H9 (cell line): ENCODE data around the gene PDE8A. TPM values are rescaled to one million over a fixed set of nuclear protein-coding genes. Genes with fewer than 3 reads are reported as not detected.
"Not testable (repeated sequence)": the region's sequence is repeated elsewhere in the genome, so short reads cannot be mapped to it uniquely, and the experiment has no call there.

ENCODE experiments used
- DNase-seq: peaks from one replicate; pipeline ENCODE4 v3.0.0-alpha.2; 2017
- H2AFZ ChIP-seq: one replicate; pipeline ENCODE4 v1.6.1; 2013; ENCODE audit warnings: mild to moderate bottlenecking, low read length, control low read depth, moderate library complexity
- H2AK5ac ChIP-seq: 2 replicates; pipeline ENCODE4 v1.6.1; 2013; ENCODE audit warnings: low read length, control low read depth, mixed read lengths; ENCODE audit not compliant: insufficient read length
- H2BK120ac ChIP-seq: one replicate; pipeline ENCODE4 v1.6.1; 2013; ENCODE audit warnings: low read depth, mild to moderate bottlenecking, low read length, control low read depth, inconsistent platforms; ENCODE audit not compliant: poor library complexity, severe bottlenecking
- H2BK12ac ChIP-seq: 2 replicates; pipeline ENCODE4 v1.6.1; 2013; ENCODE audit warnings: low read length, control low read depth, mixed read lengths, low read depth; ENCODE audit not compliant: insufficient read length
- H2BK15ac ChIP-seq: 2 replicates; pipeline ENCODE4 v1.6.1; 2013; ENCODE audit warnings: low read depth, low read length, control low read depth
- H2BK20ac ChIP-seq: one replicate; pipeline ENCODE4 v1.6.1; 2013; ENCODE audit warnings: low read depth, mild to moderate bottlenecking, low read length, control low read depth, inconsistent platforms; ENCODE audit not compliant: poor library complexity, severe bottlenecking
- H2BK5ac ChIP-seq: 2 replicates; pipeline ENCODE4 v1.6.1; 2013; ENCODE audit warnings: low read length, control low read depth, mixed read lengths; ENCODE audit not compliant: insufficient read length
- H3K14ac ChIP-seq: 2 replicates; pipeline ENCODE4 v1.6.1; 2013; ENCODE audit warnings: low read length, control low read depth; ENCODE audit not compliant: insufficient read depth
- H3K18ac ChIP-seq: 2 replicates; pipeline ENCODE4 v1.6.1; 2013; ENCODE audit warnings: low read depth, mild to moderate bottlenecking, mixed read lengths, low read length, control low read depth; ENCODE audit not compliant: insufficient read length
- H3K23ac ChIP-seq: 2 replicates; pipeline ENCODE4 v1.6.1; 2013; ENCODE audit warnings: low read length, control low read depth, mixed read lengths, low read depth; ENCODE audit not compliant: insufficient read length
- H3K23me2 ChIP-seq: 2 replicates; pipeline ENCODE4 v1.6.1; 2013; ENCODE audit warnings: low read depth, mild to moderate bottlenecking, mixed read lengths, low read length, control low read depth; ENCODE audit not compliant: insufficient read length, poor library complexity, severe bottlenecking
- H3K27ac ChIP-seq: 2 replicates; pipeline ENCODE4 v1.5.1; 2013; ENCODE audit warnings: low read length, control low read depth, mixed read lengths, low read depth; ENCODE audit not compliant: insufficient read length
- H3K27me3 ChIP-seq: 2 replicates; pipeline ENCODE4 v1.6.1; 2013; ENCODE audit warnings: low read length, control low read depth, inconsistent platforms; ENCODE audit not compliant: insufficient read depth
- H3K4ac ChIP-seq: 2 replicates; pipeline ENCODE4 v1.6.1; 2013; ENCODE audit warnings: low read depth, mild to moderate bottlenecking, control low read depth, inconsistent platforms, low read length, moderate library complexity
- H3K4me1 ChIP-seq: 2 replicates; pipeline ENCODE4 v1.6.1; 2013; ENCODE audit warnings: low read length, control low read depth, inconsistent platforms; ENCODE audit not compliant: insufficient read depth
- H3K4me2 ChIP-seq: 2 replicates; pipeline ENCODE4 v1.6.1; 2013; ENCODE audit warnings: low read length, control low read depth, mixed read lengths; ENCODE audit not compliant: insufficient read length, insufficient read depth
- H3K56ac ChIP-seq: 2 replicates; pipeline ENCODE4 v1.6.1; 2013; ENCODE audit warnings: low read depth, mild to moderate bottlenecking, mixed read lengths, low read length, control low read depth; ENCODE audit not compliant: insufficient read length
- H3K79me1 ChIP-seq: 2 replicates; pipeline ENCODE4 v1.6.1; 2013; ENCODE audit warnings: low read depth, mild to moderate bottlenecking, moderate library complexity, low read length, control low read depth, inconsistent platforms; ENCODE audit not compliant: insufficient read depth, poor library complexity, severe bottlenecking
- H3K79me2 ChIP-seq: 2 replicates; pipeline ENCODE4 v1.6.1; 2013; ENCODE audit warnings: low read length, control low read depth, inconsistent platforms; ENCODE audit not compliant: insufficient read depth
- H3K9ac ChIP-seq: 2 replicates; pipeline ENCODE4 v1.6.1; 2013; ENCODE audit warnings: low read length, control low read depth, mixed read lengths; ENCODE audit not compliant: insufficient read length; ENCODE audit errors: extremely low read depth
- H3K9me3 ChIP-seq: one replicate; pipeline ENCODE4 v1.6.1; 2013; ENCODE audit warnings: low read depth, low read length, inconsistent platforms; ENCODE audit not compliant: control insufficient read depth
- H3T11ph ChIP-seq: one replicate; pipeline ENCODE4 v1.6.1; 2013; ENCODE audit warnings: mild to moderate bottlenecking, low read length, control low read depth, inconsistent platforms
- H4K20me1 ChIP-seq: one replicate; pipeline ENCODE4 v1.6.1; 2013; ENCODE audit not compliant: control insufficient read depth, insufficient read length, insufficient read depth
- H4K5ac ChIP-seq: 2 replicates; pipeline ENCODE4 v1.6.1; 2013; ENCODE audit warnings: low read depth, mild to moderate bottlenecking, mixed read lengths, low read length, control low read depth; ENCODE audit not compliant: insufficient read length
- H4K8ac ChIP-seq: replicated peaks from 2 replicates; pipeline ENCODE4 v1.6.1; 2013; ENCODE audit warnings: low read length, control low read depth, mixed read lengths, low read depth; ENCODE audit not compliant: insufficient read length
- H4K91ac ChIP-seq: 2 replicates; pipeline ENCODE4 v1.6.1; 2013; ENCODE audit warnings: low read depth, mild to moderate bottlenecking, moderate library complexity, mixed read lengths, low read length, control low read depth; ENCODE audit not compliant: insufficient read length
- H3K27ac Mint-ChIP-seq, 3 experiments: 2 replicates in 2 of 3; 3 replicates in 1 of 3; pipeline ENCODE4 v1.8.0; 2020 to 2021; ENCODE audit warnings: mixed read lengths in 3 of 3, mild to moderate bottlenecking in 1 of 3, moderate library complexity in 1 of 3
- H3K27me3 Mint-ChIP-seq: 2 replicates; pipeline ENCODE4 v1.8.0; 2021; ENCODE audit warnings: low read depth, mild to moderate bottlenecking, moderate library complexity, mixed read lengths
- H3K36me3 Mint-ChIP-seq, 3 experiments: 2 replicates in 2 of 3; 3 replicates in 1 of 3; pipeline ENCODE4 v1.8.0; 2020 to 2021; ENCODE audit warnings: low read depth in 3 of 3, mixed read lengths in 3 of 3; ENCODE audit not compliant: insufficient read depth in 1 of 3
- H3K4me1 Mint-ChIP-seq, 2 experiments: 2 replicates each; pipeline ENCODE4 v1.8.0; 2020; ENCODE audit warnings: mixed read lengths in 2 of 2
- H3K4me3 Mint-ChIP-seq, 2 experiments: 2 replicates in 1 of 2; 3 replicates in 1 of 2; pipeline ENCODE4 v1.8.0; 2020 to 2021; ENCODE audit warnings: mild to moderate bottlenecking in 2 of 2, mixed read lengths in 2 of 2, moderate library complexity in 1 of 2
- H3K9me3 Mint-ChIP-seq, 2 experiments: 2 replicates in 1 of 2; 3 replicates in 1 of 2; pipeline ENCODE4 v1.8.0; 2020; ENCODE audit warnings: mild to moderate bottlenecking in 2 of 2, mixed read lengths in 2 of 2, moderate library complexity in 1 of 2
- WGBS: extraction: QIAGEN DNeasy Blood & Tissue Kit; methylation state at CpG from one replicate; pipeline ENCODE4 v1.1.7; 2013; ENCODE audit warnings: missing lambda C conversion rate, low lambda C conversion rate, mixed read lengths; ENCODE audit not compliant: insufficient read length; ENCODE audit errors: extremely low coverage; 5-methylcytosine and 5-hydroxymethylcytosine counted together
- total RNA-seq: library from RNA; stranded (reverse); gene quantifications from 2 replicates; pipeline ENCODE4 v1.2.1, GENCODE V29; 2021
- TF ChIP-seq, protein P1 (sequence below): fragments of 200-600 bp; sonication (generic); conservative IDR thresholded peaks from 3 replicates; pipeline ENCODE4 v1.8.0; 2021; ENCODE audit warnings: antibody characterized with exemption, mild to moderate bottlenecking

The PDE8A gene
- total RNA-seq, 1 experiment from 2014 or later = 9.3 TPM

DNA sequence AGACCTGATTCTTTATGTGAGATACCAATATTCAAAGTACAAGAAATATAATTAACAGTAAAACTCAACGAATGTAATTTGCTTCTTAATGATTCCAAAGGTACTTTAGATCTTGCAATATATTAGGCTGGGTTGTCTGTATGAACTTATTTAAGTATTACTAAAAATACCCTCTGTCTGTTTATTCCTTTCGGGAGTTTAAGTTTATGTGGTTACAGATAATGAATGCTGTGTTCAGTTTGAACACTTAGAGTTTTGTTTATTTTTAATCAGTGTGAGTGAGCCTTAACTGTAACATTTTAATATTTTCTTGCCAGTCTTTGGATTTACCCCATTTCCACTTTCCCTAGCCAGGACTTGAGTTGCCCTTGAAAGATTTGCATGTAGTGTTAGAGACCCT lies 3.5 kb downstream of the PDE8A start:
- H3K27ac ChIP-seq = no peak overlapping the region

DNA sequence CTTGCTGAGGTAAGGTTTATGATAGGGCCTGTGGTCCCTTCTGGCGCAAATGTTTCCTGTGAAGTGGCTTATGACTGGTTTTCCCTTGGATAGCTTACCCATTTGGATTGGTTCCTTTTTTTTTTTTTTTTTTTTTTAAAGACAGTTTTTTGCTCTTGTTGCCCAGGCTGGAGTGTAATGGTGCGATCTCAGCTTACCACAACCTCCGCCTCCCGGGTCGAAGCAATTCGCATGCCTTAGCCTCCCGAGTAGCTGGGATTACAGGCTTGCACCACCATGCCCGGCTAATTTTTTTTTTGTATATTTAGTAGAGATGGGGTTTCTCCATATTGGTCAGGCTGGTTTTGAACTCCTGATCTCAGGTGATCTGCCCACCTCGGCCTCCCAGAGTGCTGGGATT lies 5.7 kb downstream of the PDE8A start:
- no CpG with 5 or more reads among the region's 9 CpGs for WGBS
- H2BK15ac ChIP-seq, H3K4ac ChIP-seq, H3K9me3 Mint-ChIP-seq, H3K9ac ChIP-seq, H2AFZ ChIP-seq, H3K79me2 ChIP-seq, H3K27ac Mint-ChIP-seq, H3K18ac ChIP-seq, H4K5ac ChIP-seq, H3K56ac ChIP-seq, H2BK12ac ChIP-seq, H3T11ph ChIP-seq, H3K14ac ChIP-seq, H4K8ac ChIP-seq, H3K4me2 ChIP-seq, H3K4me3 Mint-ChIP-seq, H2BK5ac ChIP-seq, H4K91ac ChIP-seq, H3K9me3 ChIP-seq, H3K27me3 ChIP-seq, H3K4me1 ChIP-seq, H2AK5ac ChIP-seq, H2BK120ac ChIP-seq, DNase-seq, H3K23me2 ChIP-seq, H3K79me1 ChIP-seq, H3K23ac ChIP-seq, H3K27ac ChIP-seq, H2BK20ac ChIP-seq, H4K20me1 ChIP-seq, H3K36me3 Mint-ChIP-seq: not testable (repeated sequence)
- peaks cover 32% of the 10 kb centered on the region for H3K27me3 Mint-ChIP-seq
- H3K4me1 Mint-ChIP-seq = peaks cover 13 to 16% of the 10 kb centered on the region in 2 experiments

More for the DNA sequence above, 3.5 kb downstream of the PDE8A start:
- Histone ChIP-seq H3K27me3 (peaks cover 5% of the 10 kb centered on the region; the same call in 1 of the 2 replicates), H3T11ph (no peak overlapping the region), H2AFZ (no peak overlapping the region), H2BK20ac (no peak overlapping the region), H3K18ac (no peak overlapping the region), H3K79me1 (no peaks in the 10 kb centered on the region), H2BK5ac (no peak overlapping the region), H3K4me2 (no peak overlapping the region), H3K79me2 (no peaks in the 10 kb centered on the region), H2BK12ac (no peak overlapping the region), H3K9me3 (no peaks in the 10 kb centered on the region), H2BK15ac (no peak overlapping the region), H4K8ac (no peak overlapping the region), H4K20me1 (no peaks in the 10 kb centered on the region), H3K4me1 (no peaks in the 10 kb centered on the region), H3K9ac (no peak overlapping the region), H3K23ac (no peak overlapping the region), H4K91ac (no peak overlapping the region), H3K56ac (no peak overlapping the region), H3K23me2 (peaks cover 2% of the 10 kb centered on the region), H3K4ac (no peak overlapping the region), H4K5ac (no peak overlapping the region), H3K14ac (no peak overlapping the region), H2AK5ac (no peak overlapping the region), H2BK120ac (no peak overlapping the region)
- DNase-seq = no peak
- Mint-ChIP-seq H3K4me1 (peaks cover 10% of the 10 kb centered on the region in 2 experiments), H3K9me3 (no peaks in the 10 kb centered on the region; a peak in 2 of 5 replicates), H3K36me3 (no peaks in the 10 kb centered on the region), H3K4me3 (no peak overlapping the region), H3K27ac (no peak overlapping the region), H3K27me3 (peaks cover 33% of the 10 kb centered on the region)
- TF ChIP-seq, protein P1, sequence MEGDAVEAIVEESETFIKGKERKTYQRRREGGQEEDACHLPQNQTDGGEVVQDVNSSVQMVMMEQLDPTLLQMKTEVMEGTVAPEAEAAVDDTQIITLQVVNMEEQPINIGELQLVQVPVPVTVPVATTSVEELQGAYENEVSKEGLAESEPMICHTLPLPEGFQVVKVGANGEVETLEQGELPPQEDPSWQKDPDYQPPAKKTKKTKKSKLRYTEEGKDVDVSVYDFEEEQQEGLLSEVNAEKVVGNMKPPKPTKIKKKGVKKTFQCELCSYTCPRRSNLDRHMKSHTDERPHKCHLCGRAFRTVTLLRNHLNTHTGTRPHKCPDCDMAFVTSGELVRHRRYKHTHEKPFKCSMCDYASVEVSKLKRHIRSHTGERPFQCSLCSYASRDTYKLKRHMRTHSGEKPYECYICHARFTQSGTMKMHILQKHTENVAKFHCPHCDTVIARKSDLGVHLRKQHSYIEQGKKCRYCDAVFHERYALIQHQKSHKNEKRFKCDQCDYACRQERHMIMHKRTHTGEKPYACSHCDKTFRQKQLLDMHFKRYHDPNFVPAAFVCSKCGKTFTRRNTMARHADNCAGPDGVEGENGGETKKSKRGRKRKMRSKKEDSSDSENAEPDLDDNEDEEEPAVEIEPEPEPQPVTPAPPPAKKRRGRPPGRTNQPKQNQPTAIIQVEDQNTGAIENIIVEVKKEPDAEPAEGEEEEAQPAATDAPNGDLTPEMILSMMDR = no peak
- no CpG with 5 or more reads among the region's 2 CpGs for WGBS
